Measurements from ENCODE around the gene ARHGEF28.

Gene ARHGEF28

DNA sequence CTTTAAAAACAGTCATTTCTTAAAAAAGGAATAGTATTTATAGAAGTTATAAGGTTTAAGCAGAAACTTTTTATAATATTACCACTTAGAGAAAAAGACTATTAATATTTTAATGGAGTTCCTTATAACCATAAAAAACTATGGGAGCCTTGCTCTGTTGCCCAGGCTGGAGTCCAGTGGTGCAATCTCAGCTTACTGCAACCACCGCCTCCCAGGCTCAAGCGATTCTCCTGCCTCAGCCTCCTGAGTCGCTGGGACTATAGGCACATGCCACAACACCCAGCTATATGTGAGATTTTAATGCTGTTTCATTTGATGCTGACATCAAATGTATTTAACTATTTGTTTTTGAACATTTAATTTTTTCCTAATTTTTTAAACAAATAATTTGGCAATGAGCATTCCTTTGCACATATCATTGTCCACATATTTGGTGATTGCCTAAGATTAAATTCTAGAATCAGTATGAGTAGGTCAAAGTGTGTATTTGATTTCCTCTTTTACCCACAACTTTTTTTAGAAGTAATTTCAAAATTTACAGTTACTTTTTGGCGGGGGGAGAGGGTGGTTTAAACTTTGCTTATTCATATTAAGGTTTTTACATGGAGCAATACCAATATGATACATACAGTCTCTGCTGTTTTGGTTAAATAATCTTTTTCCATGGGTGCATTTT lies 235.5 kb downstream of the ARHGEF28 start:
- DNase-seq, result no peak

DNA sequence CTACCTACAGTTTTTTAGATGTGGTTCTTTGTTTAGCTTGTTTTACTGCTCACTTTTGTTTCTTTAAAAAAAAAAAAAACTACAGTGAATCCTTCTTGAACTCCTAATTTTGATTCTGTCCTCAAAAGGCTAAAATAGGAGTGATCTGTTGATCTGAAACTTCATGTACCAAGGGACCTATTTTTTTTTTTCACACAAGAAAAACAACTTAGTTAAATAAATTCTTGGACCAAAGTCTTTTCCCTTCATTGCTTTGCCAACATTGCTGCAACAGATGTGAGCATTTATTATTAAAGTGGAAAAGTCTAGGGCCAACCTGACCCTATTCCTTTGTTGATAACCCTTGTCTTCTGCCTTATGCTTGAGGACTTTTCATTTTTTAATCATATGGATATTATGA lies 236.8 kb downstream of the ARHGEF28 start:
- no peak for DNase-seq

DNA sequence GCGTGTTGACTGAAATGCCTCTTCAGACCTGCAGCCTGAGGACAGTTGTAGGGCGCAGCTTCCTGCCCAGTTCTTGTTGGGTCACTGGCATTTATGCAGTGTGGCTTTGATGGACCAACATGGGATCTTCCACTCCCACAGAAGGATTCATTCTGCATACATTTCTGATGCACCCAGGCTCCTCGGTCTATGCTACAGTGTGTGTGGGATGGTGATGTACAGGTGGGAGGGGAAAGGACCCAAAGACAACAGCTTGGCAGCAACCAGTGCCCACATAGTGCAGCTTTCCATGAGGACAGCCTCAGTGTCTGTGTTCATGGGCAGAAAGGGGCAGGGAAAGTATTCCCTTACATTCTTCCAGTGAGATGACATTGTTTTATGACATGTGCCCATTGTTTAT lies 237.9 kb downstream of the ARHGEF28 start:
- no peak for DNase-seq

DNA sequence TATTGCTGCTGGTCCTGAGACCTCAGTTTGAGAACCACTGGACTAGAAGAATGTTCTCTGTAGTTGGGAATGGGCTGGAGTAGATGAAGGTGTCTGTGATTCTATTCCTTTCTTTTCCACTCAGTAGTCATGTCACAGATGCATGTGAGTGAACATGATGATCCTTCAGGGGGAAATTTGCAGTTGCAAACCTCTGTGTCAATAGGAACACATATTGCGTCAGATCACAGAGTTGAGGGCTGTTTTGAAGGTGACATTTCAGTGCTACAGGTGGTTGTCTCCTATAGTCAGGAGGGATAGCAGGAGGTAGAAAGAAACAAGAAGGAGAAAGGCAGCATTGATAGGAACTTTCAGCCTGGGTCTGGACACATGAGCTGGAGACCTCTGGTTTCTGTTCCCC lies 239.3 kb downstream of the ARHGEF28 start:
- DNase-seq, result no peak

DNA sequence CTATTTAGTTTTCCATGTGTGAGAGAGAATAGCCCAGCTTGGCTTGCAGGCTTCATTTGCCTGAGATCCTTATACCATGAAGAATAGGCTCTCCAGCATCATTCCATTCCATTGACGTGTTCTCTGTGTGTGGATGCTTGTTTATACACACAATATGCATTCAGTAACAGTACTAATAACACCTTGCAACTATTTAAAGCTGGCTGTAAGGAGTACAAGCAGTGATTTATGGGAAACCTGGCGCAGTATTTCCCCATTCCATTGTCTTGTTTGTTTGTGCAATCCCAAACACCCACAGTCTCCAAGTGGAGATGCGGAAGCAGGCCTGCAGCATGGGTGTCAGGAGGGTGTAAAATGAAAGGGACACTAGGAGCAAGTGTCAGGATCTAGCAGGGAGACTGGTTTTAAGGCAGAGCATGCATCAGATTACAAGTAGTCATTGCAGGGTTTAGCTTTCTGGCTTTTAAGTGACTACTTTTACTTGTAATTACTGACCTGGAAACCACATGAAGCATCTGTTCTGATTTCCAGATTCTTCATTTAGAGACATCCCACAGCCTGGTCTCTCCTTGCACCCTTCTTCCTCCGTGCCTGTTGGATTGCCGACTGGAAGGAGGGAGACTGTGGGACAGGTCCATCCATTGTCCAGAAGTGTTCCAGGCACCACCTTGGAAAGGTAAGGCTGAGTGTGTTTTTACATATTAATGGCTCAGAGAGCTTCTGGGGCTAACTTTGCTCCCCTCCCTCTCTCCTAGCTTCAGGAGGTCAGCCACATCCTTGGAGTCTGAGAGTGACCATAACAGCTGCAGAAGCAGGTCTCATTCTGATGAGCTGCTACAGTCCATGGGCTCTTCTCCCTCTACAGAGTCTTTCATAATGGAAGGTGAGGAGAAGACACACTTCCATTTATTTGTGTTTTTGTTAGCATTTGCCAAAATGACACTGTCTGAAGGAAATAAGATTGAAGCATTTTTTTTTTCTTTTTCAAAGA lies 241.6 kb downstream of the ARHGEF28 start:
- no peak for DNase-seq

DNA sequence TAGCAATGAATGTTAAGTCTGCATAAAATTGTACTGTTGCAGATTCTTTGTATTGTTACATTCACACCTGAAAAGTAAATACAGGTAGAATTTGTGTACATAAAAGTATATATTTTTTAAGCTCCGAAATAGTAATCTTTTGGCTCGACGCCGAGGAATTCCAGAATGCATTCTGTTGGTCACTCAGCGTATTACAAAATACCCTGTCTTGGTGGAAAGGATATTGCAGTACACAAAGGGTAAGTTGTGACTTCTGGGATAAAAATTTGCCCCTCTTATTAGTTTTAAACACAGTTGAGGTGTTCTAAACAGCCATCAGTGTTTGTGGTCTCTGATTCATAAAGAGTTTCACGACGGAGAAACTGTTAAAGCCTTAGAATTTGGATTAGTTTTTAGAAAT lies 257.6 kb downstream of the ARHGEF28 start:
- DNase-seq, result no peak

DNA sequence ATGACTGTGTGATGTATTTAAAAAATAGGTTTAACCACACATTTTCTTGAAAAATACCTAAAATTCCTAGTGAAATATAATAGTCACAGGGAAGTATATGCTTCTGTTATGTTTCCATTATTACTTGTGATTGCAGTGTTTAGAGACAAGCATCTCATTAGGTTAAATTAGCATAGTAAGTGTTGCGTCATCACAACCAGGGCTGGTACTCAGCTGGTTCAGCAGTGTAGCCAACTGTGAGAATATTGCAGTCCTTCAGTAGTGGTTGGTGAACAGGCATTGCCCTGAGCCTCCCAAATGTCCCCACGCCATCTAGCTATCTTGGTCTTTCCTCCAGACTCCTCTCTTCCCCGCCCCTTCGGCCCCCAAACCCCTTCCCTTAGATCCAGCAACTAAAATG lies 261.7 kb downstream of the ARHGEF28 start:
- DNase-seq, result no peak

DNA sequence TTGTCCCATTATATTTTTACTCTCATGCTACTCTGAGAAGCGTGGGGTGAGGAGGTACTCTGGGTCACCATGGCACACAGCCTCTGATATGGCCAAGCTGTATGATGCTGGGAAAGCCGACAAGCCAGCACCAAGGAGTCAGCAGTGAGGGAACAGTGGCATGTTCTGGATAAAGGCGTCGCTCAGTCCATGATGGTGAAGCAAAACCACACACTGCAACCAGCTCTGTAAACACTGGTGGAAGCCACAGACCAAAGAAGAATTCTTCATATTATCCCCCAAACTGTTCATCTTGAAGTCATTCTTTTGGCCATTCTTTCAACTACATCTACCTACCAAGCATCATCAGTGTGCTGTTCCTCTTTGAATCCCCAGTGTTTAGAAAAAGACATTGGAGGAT lies 264.6 kb downstream of the ARHGEF28 start:
- DNase-seq, result no peak

DNA sequence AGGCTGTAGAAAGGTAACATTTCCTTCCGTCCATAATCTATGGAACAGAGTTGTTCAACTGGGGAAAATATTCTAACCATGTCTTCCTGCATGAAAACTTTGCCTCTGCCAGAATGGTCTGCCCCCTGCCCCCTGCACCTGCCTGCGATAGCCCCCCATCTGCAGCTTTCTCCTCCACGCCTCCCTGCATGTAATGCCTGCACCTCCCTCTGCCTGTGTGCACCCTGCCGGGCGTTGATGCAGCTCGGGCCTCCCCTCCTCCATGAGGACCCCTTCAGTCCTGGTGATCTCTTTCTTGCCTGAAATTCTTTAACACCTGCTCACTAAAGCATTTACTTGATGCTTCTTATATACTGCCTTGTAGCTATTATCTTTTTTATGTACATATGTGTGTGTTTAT lies 266.2 kb downstream of the ARHGEF28 start:
- DNase-seq, result no peak

DNA sequence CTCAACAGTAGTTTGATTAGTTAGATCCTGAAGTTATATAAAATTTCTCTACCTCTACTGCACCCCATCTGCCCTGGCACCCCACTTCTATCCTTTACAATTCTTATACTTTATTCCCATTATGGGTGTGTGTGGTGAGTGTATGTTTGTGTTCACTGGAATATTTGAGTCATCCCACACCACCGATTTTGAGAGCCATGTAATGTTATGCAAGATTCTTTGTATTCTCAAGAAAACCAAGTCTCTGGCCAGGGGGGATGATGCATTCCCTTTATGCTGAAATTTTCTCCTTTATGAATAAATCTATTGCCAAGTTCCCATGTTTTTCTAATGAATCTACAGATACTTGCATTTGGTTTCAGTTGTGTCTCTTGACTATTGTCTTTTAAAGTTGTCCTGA lies 266.8 kb downstream of the ARHGEF28 start:
- no peak for DNase-seq

DNA sequence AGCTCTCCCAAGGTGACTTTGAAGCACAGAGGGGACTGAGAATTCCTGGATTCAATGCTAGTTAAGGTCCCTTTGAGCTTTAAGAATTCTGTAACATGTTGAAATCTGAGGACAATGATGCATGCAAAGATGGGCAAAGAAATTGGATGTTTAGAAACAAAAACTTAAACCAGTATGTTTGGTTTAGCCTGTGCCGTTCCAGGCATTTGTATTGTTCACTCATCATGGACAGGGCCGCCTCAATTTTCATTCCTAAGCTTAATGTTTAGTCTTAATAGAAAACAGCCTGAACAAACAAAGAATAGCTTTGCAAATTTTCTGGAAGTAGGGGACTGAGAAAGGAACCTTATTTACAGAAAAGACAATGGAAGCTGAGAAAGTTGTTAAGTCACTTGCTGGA lies 267.8 kb downstream of the ARHGEF28 start:
- DNase-seq, result no peak

DNA sequence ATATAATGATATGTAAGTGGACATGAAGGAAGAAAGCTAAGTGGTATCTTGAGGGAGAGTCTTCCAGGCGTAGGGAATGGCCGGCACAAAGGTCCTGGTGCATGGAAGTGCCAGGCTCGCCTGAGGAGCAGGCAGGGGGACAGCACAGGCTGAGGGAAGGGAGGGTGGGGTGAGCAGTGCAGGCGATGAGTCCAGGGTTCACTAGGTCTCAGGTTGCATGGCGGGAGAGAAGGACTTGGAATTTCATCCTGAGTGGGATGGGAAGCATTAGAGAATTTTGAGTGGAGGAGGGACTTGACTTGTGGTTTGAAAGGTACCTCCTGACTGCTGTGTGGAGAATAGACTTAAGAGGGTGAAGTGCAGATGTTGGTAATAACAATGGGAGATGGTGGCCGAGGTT lies 268.9 kb downstream of the ARHGEF28 start:
- DNase-seq, result no peak

DNA sequence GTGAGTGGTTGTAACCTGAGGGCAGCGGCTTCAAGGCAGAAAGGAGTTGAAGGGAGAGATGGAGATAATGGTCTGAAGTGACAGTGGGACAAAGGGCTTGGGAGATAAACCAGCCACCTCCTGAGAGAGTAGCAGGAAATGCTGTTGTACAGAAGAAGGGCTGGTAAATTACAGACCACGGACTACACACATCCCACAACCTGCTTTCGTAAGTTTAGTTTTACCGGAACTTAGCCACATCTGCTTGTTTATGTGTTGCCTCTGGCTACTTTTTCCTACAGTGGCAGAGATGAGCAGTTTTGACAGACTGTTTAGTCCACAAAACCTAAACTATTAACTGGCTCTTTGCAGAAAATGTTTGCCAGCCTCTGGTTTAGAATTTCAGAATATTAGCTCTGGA lies 269.5 kb downstream of the ARHGEF28 start:
- DNase-seq, result no peak

DNA sequence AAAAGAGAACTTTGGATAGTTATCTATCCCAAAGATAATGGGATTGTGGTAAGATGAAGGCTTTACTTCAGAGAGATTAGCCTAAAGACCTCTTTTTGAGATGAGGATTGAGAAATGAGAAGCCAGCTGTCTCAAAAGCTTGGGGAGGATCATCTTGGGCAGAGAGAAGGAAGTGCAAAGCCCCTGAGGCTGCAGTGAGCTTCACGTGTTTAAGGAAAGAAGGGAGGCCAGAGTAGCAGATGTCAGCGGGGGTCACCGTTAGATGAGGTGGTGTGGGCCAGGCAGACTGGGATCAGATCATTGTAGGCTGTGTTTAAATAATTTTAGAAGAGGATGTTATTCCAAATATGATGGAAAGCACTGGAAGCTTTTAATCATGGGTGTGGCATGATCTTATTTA lies 270.1 kb downstream of the ARHGEF28 start:
- DNase-seq, result no peak

DNA sequence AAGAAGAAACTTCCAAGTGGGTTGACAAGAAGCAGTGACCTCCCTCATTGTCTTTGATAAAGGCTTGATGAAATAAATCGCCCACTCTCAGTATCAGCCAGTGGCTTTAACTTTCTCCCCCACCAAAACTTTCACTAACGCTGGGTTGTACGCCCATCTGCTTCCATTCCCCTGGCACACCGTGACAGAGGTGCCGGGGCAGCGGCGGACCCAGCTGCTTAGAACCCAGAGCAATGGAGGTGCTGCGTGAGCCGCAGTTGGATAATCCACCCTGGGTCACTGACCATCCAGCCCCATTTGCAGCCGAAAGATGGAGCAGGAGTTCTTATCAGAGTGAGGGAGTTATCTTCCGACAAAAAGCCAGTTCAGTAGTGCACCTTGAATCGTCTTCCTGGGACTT lies 270.7 kb downstream of the ARHGEF28 start:
- DNase-seq, result no peak

DNA sequence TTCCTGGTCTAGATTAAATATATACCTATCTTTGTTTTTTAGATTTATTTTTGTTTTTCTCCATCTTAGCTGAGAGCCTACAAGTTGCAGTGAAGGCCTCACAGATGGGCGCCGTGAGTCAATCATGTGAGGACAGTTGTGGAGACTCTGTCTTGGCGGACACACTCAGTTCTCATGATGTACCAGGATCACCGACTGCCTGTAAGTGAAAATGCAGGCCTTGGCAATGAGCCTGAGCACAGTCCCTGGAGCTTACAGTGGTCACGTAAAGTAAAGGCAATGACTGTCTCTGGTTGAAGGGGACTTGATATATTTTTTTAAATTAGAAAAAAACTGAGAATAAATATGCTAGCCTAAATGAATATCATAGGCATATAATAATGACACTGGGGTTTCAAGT lies 271.9 kb downstream of the ARHGEF28 start:
- DNase-seq, result no peak

DNA sequence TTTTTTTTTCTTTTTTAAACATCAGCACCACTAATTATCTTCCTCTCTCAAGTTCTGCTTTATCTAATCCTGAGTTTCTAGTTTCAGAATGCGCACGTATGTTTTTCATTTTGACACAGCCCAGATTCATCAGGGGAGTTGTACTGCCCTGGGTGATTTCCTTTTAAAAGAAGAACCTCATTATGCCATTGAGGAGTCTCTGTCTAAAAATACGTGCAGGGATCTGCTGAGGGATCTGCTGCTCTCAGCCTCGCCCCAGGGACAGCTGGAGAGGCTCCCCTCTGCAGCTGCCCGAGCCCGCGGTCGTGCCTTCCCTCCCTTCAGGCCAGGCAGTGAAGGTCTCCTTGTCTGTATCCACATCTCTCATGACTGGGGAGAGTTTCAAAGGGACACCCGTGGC lies 273.1 kb downstream of the ARHGEF28 start:
- no peak for DNase-seq

DNA sequence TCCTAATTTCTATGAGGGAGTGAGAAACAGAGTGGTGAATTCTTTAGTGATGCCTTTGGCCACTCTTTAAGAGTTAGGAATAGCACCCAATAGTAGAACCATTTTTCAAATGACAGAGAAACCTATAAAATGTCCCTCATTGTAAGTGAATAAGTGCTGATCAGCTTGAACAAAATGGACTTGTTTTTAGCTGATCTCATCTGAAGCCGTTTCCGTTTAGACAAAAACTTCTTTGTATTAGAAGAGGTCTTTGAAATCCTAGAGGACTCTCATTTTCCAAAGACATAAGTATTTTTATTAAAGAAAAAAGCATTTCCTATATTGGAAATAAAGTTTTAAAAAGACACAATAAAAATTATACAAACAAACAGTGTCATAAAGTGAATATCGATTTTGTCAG lies 273.9 kb downstream of the ARHGEF28 start:
- DNase-seq, result no peak

DNA sequence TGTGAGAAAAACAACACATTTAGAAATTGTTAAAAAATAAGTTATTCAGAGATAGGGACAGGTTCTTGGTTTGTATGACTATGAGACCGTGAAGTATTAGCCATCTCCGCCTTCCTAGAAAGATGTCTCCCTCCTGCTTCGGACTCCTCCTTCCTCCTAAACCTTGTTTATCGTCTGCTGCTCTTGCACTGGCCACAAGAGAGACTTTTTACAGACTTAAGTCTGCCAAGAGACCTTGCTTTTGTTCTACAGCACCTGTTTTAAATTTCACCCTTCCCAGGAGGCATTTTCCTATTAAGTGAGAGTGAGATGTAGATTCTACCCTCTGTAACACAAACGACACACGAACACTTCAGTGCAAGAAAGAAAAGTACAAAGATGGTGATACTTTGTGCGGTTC lies 274.6 kb downstream of the ARHGEF28 start:
- no peak for DNase-seq

DNA sequence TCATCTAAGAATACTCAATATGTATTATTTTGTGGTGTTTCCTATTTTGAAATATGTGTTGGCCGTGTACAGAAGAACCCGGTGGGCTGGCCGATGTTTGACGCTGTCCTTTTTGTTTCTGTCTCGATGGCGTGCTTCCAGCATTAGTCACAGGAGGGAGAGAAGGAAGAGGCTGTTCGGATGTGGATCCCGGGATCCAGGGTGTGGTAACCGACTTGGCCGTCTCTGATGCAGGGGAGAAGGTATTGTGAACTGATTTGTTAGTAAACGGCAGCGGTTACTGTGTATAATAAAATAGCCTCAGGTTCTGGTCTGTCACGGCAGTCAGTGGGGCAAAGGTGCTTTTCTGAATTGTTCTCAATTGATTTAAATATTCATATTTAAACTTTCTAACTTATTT lies 275.0 kb downstream of the ARHGEF28 start:
- no peak for DNase-seq

DNA sequence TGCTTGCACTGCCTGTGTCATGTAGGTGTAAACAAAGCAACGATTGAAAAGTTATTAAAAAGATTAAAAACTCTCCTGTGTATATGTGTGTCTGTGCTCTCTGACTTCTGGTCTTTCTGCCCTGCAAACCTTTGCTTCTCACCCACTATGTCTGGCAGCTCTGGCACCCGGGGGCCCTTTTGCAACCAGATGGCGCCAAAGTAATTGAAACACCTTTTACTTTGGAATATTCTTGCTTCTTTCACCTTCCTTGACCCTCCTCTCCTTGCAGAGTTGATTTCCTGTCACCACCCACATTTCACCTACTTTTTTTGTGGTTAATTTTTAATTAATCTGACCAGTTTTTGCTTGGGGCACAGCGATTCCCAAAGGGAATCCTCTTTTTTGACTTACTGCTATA lies 275.5 kb downstream of the ARHGEF28 start:
- DNase-seq, result no peak

DNA sequence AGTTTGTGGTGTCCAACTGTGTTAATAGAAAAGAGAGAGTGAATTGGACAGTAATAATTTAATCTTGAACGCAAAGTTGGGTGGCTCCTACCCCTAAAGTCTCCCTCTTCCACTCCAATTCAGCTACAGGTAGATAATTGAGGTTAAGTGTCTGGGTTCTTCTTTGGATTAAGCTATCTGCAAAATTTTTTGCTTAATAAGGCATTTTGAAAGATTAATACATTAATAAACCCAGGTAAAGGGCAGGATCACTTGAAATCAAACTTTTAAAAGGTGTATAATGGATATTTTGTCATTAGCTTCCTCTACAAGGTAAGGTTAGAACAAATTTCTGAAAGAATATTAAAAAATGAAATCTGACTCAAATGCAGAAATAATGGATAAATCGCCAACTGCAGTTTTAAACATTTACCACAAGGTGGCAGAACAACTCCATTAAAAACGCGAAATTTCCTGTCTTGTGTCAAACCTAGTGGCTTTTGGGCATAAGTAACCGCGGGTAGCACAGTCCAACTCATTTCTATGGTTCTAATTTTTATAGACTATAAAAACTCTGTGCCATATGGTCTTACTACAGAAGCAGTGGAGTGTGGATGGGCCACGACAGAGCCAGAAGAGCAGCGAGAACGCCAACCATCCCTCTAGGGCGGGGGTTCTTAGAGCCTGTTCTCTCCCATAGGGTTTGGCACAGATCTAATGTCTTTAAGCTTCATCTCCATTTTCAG lies 276.5 kb downstream of the ARHGEF28 start:
- peak; percentile 59 for DNase-seq

DNA sequence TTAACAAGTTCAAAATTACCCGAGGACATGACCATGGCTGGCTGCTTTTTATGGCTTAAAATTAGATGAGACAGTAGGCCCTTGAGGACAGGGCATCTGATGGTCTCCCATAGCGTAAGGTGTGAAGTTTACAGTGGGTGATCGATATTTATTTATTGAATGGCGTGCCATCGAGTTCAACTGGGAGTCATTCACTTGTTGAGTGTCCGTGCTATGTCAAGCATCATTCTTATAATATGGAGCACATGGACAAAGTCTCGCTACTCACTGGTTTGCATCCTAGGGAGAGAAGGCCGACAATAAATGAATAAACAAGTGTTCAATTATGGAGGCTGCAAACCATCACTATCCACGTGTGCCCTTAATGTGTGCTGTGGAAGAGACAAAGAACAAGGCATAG lies 277.2 kb downstream of the ARHGEF28 start:
- DNase-seq, result no peak

DNA sequence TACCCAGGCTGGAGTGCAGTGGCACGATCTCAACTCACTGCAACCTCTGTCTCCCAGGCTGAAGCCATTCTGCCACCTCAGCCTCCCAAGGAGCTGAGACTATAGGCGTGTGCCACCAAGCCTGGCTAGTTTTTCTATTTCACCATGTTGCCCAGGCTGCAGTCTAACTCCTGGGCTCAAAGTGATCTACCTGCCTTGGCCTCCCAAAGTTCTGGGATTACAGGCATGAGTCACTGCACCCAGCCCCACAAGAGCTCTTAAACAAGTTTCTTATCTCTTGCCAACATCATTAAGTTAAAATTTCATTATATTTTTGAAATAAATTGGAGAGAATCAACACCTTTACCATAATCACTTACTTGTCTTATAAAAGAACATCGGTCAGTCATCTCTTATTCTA lies 280.3 kb downstream of the ARHGEF28 start:
- no peak for DNase-seq

All from activated CD8-positive, alpha-beta memory T cell treated with anti-CD3 and anti-CD28 coated beads for 24 hours (primary cell).